HepG2 (cell line): ENCODE data around the gene COX5B. TPM values are rescaled to one million over a fixed set of nuclear protein-coding genes. Genes with fewer than 3 reads are reported as not detected.

Experiments used
- ARID3A ChIP-seq: IDR thresholded peaks from 2 replicates; pipeline ENCODE4 v1.6.1; 2012; ENCODE audit warnings: low read depth, low read length, improper control_type of control experiment
- CHD4 ChIP-seq: fragments of 200-600 bp; sonication (generic); IDR thresholded peaks from 2 replicates; pipeline ENCODE4 v1.7.0; 2017; ENCODE audit warnings: mild to moderate bottlenecking, low read length, borderline replicate concordance
- ELK4 ChIP-seq: sonication (generic); formaldehyde crosslinking; IDR thresholded peaks from 2 replicates; pipeline ENCODE4 v1.9.0; 2021; ENCODE audit warnings: missing genetic modification reagents, borderline replicate concordance
- HOXD1 ChIP-seq: sonication (generic); formaldehyde crosslinking; IDR thresholded peaks from 2 replicates; pipeline ENCODE4 v1.5.0; 2020; ENCODE audit warnings: missing genetic modification reagents
- KDM3A ChIP-seq: IDR thresholded peaks from 2 replicates; pipeline ENCODE4 v1.6.1; 2018; ENCODE audit warnings: low read depth, missing compliant biosample characterization
- KLF13 ChIP-seq: sonication (generic); formaldehyde crosslinking; IDR thresholded peaks from 2 replicates; pipeline ENCODE4 v1.4.0; 2020; ENCODE audit warnings: mild to moderate bottlenecking, missing genetic modification reagents
- MIER2 ChIP-seq: IDR thresholded peaks from 2 replicates; pipeline ENCODE4 v1.6.1; 2016; ENCODE audit warnings: missing biosample characterization, missing genetic modification reagents
- MXI1 ChIP-seq: IDR thresholded peaks from 3 replicates; pipeline ENCODE4 v1.6.1; 2012; ENCODE audit warnings: low read depth, low read length, inconsistent platforms, borderline replicate concordance
- PRDM4 ChIP-seq: sonication (generic); formaldehyde crosslinking; IDR thresholded peaks from 2 replicates; pipeline ENCODE4 v1.9.0; 2021; ENCODE audit warnings: missing genetic modification reagents, borderline replicate concordance
- SALL1 ChIP-seq: sonication (generic); formaldehyde crosslinking; IDR thresholded peaks from 2 replicates; pipeline ENCODE4 v1.8.0; 2022; ENCODE audit warnings: mild to moderate bottlenecking, missing genetic modification reagents
- TOE1 ChIP-seq: sonication (generic); formaldehyde crosslinking; IDR thresholded peaks from 2 replicates; pipeline ENCODE4 v1.4.0; 2020; ENCODE audit warnings: mild to moderate bottlenecking, missing genetic modification reagents
- USF2 ChIP-seq, 2 experiments: sonication (generic) in 1 of 2; formaldehyde crosslinking in 1 of 2; IDR thresholded peaks; 2 replicates each; pipeline versions ENCODE4 v1.5.1 to v1.6.1; 2011 to 2020; ENCODE audit warnings: borderline replicate concordance in 1 of 2, low read depth in 1 of 2, low read length in 1 of 2, mild to moderate bottlenecking in 1 of 2, missing genetic modification reagents in 1 of 2, moderate library complexity in 1 of 2
- YEATS2 ChIP-seq: sonication (generic); formaldehyde crosslinking; IDR thresholded peaks from 2 replicates; pipeline ENCODE4 v1.4.0; 2020; ENCODE audit warnings: missing genetic modification reagents, borderline replicate concordance
- ZBTB8A ChIP-seq: sonication (generic); formaldehyde crosslinking; IDR thresholded peaks from 2 replicates; pipeline ENCODE4 v1.4.0; 2020; ENCODE audit warnings: mild to moderate bottlenecking, low read depth, missing genetic modification reagents, borderline replicate concordance
- ZEB1 ChIP-seq: IDR thresholded peaks from 2 replicates; pipeline ENCODE4 v1.6.1; 2012; ENCODE audit warnings: mild to moderate bottlenecking, low read depth, inconsistent platforms; ENCODE audit not compliant: insufficient replicate concordance
- ZFAT ChIP-seq: sonication (generic); formaldehyde crosslinking; conservative IDR thresholded peaks from 2 replicates; pipeline ENCODE4 v1.8.1; 2023; ENCODE audit warnings: missing genetic modification reagents, inconsistent platforms
- ZMYM3 ChIP-seq: sonication (generic); formaldehyde crosslinking; IDR thresholded peaks from 2 replicates; pipeline ENCODE4 v1.5.1; 2020; ENCODE audit warnings: mild to moderate bottlenecking, missing genetic modification reagents
- ZNF251 ChIP-seq: sonication (generic); formaldehyde crosslinking; IDR thresholded peaks from 2 replicates; pipeline ENCODE4 v1.9.0; 2021; ENCODE audit warnings: mild to moderate bottlenecking, missing genetic modification reagents
- ZNF644 ChIP-seq: IDR thresholded peaks from 2 replicates; pipeline ENCODE4 v1.6.1; 2016; ENCODE audit warnings: low read depth
- ZNF720 ChIP-seq: sonication (generic); formaldehyde crosslinking; IDR thresholded peaks from 2 replicates; pipeline ENCODE4 v1.4.0; 2020; ENCODE audit warnings: missing genetic modification reagents
- ZSCAN21 ChIP-seq: sonication (generic); formaldehyde crosslinking; IDR thresholded peaks from 2 replicates; pipeline ENCODE4 v1.8.0; 2022; ENCODE audit warnings: mild to moderate bottlenecking, missing genetic modification reagents, moderate library complexity, borderline replicate concordance
- polyA plus RNA-seq, 8 experiments: library from polyadenylated mRNA; depleted of rRNA in 3 of 8; stranded (reverse) in 7 of 8; unstranded in 1 of 8; fragments of >200 nt; fragmentation: Illumina TruSeq in 4 of 8; extraction: Trizol in 4 of 8; gene quantifications; 2 replicates each; pipeline versions ENCODE4 v1.2.1 to v1.2.3, GENCODE V29; 2011 to 2016; ENCODE audit warnings: low read depth in 4 of 8, missing spikeins in 1 of 8, mixed read lengths in 1 of 8; ENCODE audit not compliant: insufficient read depth in 1 of 8
- total RNA-seq, 5 experiments: library from RNA; depleted of rRNA; stranded (reverse); fragments of >200 nt; fragmentation: Illumina TruSeq; extraction: Trizol; gene quantifications; 2 replicates each; pipeline ENCODE4 v1.2.3, GENCODE V29; 2016; ENCODE audit warnings: low read depth in 1 of 5

The COX5B gene
- total and polyA plus RNA-seq, 2 of the 13 experiments (the other 11 are each of a cell fraction or from before 2014, with no cell fraction given), result 453 to 536 TPM

GRCh38 chr2:97662895-97663625, 17.2 kb downstream of the COX5B start (continued):
- TF ChIP-seq SALL1 (CRISPR knock-in tag), result peak; percentile 26; the same call in 1 of the 2 replicates
- TF ChIP-seq ZSCAN21, result no peak
- TF ChIP-seq ZBTB8A (CRISPR knock-in tag), result no peak
- TF ChIP-seq HOXD1 (CRISPR knock-in tag), result 0 out of 2 replicates have a peak, but pooled peaks have one; percentile 55
- TF ChIP-seq ZNF644, result peak; percentile 45; the same call in 1 of the 2 replicates
- peak; percentile 26; the same call in 1 of the 3 replicates for TF ChIP-seq MXI1
- TF ChIP-seq TOE1, result no peak
- no peak for TF ChIP-seq MIER2 (CRISPR knock-in tag)
- 0 out of 2 replicates have a peak, but pooled peaks have one; percentile 25 for TF ChIP-seq ZFAT (CRISPR knock-in tag)
- TF ChIP-seq USF2 (IDR thresholded peaks at IDR 0.05; ENCODE audit: low read depth, low read length), result no peak
- TF ChIP-seq USF2 (CRISPR knock-in tag; IDR thresholded peaks at IDR 0.05; ENCODE audit: borderline replicate concordance), result no peak
- no peak for TF ChIP-seq ZNF251 (CRISPR knock-in tag)
- TF ChIP-seq ZMYM3 (CRISPR knock-in tag), result 0 out of 2 replicates have a peak, but pooled peaks have one; percentile 32
- TF ChIP-seq YEATS2, result 0 out of 2 replicates have a peak, but pooled peaks have one; percentile 35
- no peak for TF ChIP-seq ELK4 (CRISPR knock-in tag)
- TF ChIP-seq ZEB1, result peak; percentile 9
- TF ChIP-seq CHD4, result no peak
- 0 out of 2 replicates have a peak, but pooled peaks have one; percentile 25 for TF ChIP-seq KDM3A (CRISPR knock-in tag)
- 0 out of 2 replicates have a peak, but pooled peaks have one; percentile 50 for TF ChIP-seq PRDM4 (CRISPR knock-in tag)
- peak; percentile 44; the same call in 1 of the 2 replicates for TF ChIP-seq KLF13 (CRISPR knock-in tag)
- TF ChIP-seq ARID3A, result no peak
- no peak for TF ChIP-seq ZNF720
